Effector CD8-positive, alpha-beta T cell (primary cell): ENCODE data around the gene GIGYF2.
A peak's percentile ranks its signal among the peaks of the same experiment; 100 is the strongest.
"Not testable (repeated sequence)": the region's sequence is repeated elsewhere in the genome, so short reads cannot be mapped to it uniquely, and the experiment has no call there.

Experiments
- DNase-seq: peaks from one replicate; lab custom pipeline; 2025; lab: John Stamatoyannopoulos, UW
- total RNA-seq, 4 experiments: gene quantifications; one replicate each; lab custom pipeline; 2026; lab: John Stamatoyannopoulos, UW

The GIGYF2 gene, protein sequence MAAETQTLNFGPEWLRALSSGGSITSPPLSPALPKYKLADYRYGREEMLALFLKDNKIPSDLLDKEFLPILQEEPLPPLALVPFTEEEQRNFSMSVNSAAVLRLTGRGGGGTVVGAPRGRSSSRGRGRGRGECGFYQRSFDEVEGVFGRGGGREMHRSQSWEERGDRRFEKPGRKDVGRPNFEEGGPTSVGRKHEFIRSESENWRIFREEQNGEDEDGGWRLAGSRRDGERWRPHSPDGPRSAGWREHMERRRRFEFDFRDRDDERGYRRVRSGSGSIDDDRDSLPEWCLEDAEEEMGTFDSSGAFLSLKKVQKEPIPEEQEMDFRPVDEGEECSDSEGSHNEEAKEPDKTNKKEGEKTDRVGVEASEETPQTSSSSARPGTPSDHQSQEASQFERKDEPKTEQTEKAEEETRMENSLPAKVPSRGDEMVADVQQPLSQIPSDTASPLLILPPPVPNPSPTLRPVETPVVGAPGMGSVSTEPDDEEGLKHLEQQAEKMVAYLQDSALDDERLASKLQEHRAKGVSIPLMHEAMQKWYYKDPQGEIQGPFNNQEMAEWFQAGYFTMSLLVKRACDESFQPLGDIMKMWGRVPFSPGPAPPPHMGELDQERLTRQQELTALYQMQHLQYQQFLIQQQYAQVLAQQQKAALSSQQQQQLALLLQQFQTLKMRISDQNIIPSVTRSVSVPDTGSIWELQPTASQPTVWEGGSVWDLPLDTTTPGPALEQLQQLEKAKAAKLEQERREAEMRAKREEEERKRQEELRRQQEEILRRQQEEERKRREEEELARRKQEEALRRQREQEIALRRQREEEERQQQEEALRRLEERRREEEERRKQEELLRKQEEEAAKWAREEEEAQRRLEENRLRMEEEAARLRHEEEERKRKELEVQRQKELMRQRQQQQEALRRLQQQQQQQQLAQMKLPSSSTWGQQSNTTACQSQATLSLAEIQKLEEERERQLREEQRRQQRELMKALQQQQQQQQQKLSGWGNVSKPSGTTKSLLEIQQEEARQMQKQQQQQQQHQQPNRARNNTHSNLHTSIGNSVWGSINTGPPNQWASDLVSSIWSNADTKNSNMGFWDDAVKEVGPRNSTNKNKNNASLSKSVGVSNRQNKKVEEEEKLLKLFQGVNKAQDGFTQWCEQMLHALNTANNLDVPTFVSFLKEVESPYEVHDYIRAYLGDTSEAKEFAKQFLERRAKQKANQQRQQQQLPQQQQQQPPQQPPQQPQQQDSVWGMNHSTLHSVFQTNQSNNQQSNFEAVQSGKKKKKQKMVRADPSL (N-terminal part only)
- 147 to 208 (median 168) reads per million in 4 experiments for total RNA-seq

DNA sequence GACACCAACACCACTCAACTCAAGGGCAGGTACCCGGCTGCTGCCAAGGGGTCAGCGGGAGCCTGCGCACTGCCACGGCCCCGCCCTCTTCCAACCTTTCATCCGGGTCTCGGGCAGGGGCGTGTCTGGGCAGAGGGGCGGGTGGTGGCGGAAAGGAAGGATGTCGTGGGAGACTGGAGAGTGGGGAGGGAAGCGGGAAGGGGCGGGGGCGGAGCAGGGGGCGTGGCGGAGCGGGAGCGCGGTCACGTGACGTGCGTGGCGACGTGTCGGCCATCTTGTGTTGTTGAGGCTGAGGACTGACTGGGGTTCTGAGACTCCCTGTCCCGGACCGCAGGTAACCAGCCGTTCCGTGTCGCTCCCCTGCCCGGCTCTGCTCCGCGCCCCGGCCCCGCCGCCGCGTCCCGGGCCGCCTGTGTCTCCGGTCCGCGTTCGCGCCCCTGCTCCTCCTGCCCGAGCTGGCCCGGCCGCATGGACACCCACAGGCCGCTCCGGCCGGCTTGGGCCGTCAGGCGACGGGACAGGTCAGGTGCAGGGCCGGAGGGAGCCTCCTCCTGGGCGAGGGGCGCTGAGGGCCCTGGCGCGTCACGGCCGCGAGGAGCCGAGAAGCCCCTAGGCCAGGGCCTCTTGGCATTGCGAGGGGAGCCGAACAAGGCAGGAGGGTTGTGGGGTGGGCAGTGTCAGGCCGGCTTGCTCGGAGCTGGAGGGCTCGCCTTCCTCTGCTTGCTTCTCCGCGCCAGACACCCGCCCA, at the start of gene GIGYF2:
Gene GIGYF2, plus strand, starts transcription at position 273 of the 748 bp plus-strand sequence. CDS start 37,867 bp downstream, outside the sequence.
- peak; percentile 85 for DNase-seq

DNA sequence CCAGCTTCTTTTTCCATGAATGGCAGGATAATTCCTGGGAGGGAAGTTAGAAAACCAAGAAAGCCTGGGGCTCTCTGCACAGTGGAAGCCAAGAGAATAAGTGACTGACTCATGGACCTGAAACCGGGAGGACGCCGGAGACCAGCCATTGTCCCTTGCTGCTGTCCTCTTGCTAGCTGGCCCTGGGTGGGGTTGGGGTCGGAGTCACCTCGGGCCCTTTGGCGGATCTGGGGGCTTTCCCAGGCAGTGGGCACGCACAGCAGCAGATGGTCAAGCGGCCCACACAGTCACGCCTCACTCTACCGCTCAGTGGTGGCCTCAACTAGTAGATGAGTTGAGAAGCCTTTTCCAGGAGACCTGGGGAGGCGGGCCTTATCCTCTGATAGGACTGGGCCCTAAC, 48.1 kb upstream of the GIGYF2 start:
- no peak for DNase-seq

DNA sequence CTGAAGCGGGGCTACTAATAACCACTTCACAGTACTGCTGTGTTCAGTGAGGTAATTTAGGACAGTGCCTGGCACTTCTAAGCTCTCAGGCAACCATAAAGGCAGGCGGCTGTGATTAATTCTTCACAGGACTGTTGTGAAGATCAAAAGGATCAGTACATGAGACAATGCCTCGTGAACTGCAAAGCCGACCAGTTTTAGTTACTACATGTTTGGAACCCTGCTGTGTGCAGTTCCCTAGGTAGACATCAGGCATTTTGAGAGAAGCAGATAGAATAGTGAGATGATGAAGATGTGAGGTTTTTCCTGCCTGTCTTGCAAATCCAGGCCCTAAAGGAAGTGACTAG, 44.7 kb upstream of the GIGYF2 start:
- DNase-seq: no peak

DNA sequence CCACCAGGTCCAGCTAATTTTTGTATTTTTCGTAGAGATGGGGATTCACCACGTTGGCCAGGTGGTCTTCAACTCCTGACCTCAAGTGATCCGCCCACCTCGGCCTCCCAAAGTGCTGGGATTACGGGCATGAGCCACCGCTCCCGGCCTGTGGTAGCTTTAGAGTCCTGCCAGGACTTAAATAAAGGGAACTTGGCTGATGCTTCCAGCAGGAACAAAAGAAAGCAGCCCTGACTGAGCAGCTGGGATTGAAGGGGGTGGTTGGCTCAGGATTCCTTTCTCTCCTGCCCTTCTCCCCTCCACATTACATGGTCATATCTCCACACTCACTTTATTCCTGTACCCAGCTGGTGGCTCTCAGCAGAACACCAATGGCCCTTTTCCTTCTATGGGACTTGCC, 43.7 kb upstream of the GIGYF2 start:
- no peak for DNase-seq

DNA sequence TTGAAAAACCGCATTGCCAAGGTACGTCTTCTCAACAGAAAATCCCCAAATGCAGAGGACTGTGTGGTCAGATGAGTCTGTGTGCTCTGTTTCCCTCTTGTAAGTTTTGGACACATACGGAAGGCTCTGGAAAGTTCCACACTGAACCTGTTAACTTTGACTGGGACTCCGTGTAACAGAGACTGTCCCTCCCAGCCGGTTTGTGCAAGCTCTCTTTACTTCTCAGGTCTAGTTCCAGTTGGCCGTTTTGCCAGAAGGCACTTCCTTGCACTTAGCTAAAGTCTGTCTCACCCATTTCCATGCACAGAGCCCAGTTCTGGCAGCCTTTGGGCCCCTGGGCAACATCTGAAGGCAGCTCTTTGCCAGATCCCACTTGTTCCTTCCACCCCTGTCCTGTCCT, 41.7 kb upstream of the GIGYF2 start:
- DNase-seq: no peak

DNA sequence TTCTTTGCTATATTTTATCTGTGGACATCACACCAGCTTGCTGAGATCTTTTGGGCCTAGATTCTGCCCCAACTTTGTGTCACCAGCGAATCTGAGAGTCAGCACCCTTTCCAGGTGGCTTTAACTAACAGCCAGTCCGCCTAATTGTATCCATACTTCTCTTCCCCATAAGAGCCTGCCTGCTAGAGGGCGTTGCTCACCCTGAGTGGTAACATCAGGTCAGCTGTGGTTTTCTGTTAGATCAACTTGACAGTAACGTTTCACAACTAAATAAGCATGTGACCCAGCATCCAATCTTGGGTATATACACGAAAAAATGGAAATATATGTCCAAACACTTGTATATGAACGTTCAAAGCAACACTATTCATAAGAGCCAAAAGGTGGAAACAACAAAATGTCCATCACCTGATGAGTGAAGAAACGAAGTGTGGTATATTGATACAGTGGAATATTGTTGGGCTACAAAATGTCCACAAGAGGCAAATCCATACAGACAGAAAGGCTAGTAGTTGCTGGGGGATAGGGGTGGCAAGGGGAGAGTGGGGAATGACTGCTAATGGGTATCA, 38.8 kb upstream of the GIGYF2 start:
- DNase-seq: no peak

DNA sequence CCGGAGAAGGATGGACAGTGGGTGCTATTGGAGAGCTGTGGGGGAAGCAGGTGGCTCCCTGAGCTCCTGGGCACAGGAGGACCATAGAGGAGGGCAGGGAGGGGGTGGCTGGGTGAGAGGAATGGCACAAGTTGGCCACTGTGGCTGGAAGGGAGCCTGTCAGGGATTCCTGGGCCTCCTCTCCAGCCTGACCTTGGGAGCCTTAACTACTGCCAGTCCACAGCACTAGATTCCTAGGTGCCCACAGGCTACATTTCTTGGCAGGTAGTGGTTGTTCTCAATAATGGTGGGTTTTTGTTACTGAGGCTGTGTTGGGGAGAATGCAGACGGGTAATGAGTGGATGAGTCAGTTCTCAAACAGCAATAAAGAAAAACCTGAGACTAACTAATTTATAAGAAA, 37.8 kb upstream of the GIGYF2 start:
- no peak for DNase-seq

DNA sequence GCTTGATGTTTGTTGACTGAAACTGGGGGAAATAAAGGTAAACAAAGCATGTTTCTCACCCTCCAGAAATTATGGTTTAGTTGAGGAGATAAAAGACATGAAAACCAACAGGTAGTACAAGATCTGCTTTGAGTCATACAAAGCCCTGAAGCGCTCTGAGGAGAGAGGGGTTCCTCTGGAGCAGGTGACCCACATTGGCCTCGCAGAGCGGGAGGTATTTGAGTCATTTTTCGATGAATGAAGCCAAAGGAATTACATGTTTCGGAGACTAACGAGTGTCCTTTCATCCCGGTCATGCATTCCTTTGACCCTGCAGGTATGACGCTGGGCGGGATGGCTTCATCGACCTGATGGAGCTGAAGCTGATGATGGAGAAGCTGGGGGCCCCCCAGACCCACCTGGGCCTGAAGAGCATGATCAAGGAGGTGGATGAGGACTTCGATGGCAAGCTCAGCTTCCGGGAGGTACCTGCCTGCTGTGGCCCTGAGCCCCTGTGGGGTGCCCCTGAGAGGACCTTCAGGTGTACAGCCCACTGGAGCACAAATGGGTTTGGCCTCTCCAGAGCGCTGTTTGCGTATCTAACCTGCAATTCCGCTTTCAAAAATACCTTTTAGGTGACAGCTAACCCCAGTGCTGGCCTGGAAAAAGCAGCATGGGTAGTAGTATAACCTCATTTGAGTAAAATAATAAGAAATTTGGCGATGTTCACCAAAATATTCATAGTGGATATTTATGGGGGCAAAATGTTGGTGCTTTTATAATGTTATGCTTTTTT, 34.5 kb upstream of the GIGYF2 start:
- no peak for DNase-seq

DNA sequence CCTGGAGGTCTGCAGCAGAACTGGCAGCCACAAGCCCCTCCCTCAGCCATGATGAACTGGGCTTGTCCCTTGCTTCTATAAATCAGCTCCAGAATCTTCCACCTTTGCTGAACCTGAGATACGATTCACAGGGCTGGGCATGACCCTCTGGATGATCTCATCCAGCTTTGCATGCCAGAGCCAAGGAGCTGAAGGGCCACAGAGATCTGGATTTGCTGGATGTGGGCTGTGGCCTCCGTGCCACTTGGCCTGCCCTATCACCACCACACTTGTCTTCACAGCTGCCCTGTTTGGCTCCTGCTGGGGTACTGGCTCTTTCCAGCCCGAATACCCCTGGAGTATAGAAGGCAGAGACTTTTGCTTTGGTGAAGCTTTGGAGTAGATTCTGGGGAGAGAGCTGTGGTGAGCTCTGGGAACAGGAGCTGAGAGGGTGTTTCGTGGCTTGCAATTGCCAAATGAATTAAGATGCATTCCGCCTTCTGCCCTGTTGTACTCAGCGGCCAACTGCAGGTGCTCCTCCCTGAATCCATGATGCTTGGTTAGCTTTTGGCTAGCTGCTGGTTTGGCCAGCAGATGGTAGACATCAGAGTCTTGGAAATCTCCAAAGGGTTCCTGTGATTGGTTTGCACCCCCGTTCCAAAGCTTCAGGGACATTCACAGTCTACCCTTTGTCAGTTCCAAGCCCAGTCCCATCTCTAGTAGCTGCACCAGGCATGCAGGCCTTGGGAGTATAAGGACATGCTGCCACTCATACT, 30.9 kb upstream of the GIGYF2 start:
- no peak for DNase-seq

DNA sequence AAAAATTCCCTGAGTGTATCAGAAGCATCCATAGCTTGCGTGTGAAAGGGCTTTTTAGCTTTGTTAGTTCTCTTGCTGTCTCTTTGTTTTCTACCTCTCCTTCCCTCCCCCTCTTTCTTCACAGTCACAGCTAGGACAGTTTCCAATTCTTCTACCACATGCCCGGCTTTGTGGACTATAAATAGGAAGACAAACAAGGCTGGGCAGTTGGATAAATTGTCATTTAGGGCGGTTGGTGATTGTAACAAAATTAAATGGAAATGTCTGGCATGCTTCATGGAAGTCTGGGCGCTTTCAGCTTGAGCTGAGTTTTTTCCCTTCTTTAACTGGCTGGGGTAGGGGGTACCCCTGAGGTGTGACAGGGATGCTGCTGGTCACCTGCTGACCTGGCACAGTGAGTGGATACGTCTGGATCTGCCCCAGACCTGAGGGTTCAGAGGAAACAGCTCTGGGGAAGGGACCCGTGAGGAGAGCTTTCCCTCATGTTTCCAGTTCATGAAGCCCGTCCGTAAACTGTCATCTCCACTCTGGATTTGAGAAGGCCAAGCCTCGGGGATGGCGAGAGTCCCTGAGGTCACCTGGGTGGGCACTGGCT, 29.0 kb upstream of the GIGYF2 start:
- no peak for DNase-seq

DNA sequence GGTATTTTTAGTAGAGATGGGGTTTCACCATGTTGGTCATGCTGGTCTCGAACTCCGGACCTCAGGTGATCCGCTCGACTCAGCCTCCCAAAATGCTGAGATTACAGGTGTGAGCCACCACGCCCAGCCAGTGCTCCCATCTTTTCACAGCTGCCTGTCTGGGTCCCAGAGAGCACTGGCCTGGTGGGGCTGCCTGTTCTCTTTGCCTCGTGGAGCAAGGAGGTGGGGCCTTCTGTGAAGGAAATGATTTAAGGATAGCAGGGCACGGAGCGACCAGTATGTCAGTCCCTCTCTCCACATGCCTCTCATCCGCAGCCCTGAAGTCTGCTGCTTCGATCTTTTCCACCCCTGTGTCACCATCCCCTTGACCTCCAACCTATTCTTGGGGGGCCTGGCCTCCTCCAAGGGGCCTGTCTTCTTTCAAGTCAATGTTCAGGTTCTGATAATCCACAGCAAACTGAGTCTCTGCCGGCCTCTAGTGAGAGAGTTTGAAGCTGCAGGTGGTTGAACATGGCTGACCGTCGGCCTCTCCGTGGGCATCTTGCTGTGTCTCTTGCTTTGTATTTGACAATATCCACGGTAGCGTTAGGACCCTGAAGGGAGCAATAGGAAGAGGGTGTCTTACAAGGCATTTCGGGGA, 28.2 kb upstream of the GIGYF2 start:
- no peak for DNase-seq

DNA sequence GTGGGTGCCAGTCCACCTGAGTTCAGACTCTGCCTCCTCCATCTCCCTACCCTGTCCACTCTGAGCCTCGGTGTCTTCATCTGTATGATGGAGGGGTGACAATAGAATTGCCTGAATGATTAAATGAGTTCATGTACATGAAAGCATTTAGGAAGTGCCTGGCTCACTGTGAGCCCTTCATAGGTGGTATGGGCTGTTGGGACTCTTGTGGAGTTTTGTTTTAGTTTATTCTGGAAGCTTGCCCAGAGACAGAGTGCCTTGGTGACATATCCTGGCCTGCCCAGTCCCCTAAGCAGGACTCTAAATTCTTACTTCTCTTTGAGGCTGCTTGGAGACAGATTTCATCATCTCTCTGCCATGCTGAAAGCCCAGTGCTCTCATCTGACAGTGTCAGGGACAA, 24.5 kb upstream of the GIGYF2 start:
- no peak for DNase-seq

DNA sequence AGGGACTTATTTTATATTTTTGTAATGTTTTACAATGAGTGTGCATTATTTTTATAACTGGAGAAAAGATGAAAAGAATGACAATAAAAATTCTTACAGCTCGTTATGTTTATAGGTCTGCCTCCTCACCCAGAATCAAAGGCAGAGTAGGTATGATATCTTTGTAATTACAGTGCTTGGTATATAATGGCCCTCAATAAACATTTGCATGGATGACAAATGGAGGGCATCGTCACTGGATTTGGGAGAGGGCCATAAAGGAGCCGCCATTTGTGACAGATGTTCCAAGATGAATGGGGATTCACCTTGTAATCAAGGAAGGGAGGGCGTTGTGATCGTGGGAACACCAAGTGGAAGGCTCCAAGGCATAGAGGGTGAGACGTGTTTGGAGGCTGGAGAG, 22.6 kb upstream of the GIGYF2 start:
- no peak for DNase-seq

DNA sequence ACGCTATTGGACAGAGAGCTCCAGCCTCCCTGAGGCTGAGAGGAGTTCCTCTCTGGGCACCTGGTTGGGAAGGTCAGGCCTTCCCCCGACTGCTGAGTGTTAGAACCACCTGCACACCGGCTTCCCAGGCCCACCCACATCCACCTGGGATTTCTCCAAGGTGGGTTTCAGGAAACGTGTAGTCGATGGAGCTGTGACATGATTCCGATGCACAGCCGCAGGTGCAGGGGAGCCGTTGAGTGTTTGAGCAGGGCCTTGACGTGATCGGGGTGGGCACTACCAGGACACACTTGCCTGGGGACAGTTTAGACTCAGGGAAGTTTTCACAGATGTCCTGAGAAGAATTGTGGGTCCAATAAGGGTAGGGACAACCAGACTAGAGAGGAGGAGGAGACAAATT, 21.8 kb upstream of the GIGYF2 start:
- no peak for DNase-seq

DNA sequence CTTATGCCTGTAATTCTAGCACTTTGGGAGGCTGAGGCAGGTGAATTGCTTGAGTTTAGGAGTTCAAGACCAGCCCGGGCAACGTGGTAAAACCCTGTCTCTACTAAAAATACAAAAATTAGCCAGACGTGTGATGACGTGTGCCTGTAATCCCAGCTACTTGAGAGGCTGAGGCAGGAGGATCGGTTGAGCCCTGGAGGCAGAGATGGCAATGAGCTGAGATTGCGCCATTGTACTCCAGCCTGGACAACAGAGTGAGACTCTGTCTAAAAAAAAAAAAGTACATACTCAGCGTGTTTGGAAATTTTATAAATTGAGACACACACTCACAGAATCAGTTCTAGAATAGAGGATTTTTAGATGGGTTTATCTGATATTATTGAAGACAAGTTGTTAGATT, 17.1 kb upstream of the GIGYF2 start:
- DNase-seq: no peak

DNA sequence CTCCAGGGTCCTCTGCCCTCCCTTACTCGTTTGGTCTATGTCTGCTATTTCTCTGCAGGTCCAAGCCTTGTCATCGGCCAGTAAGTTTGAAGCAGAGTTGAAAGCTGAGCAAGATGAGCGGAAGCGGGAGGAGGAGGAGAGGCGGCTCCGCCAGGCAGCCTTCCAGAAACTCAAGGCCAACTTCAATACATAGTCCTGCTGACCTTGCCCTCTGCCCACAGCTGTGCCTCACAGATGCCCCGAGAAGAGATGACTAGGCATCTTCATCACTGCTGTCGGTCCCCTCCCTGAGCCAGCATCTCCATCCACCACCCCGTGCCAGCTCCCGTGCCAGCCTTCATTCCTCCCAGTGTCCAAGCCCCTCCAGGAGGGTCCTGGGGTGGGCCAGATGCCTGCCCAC, 15.6 kb upstream of the GIGYF2 start:
- DNase-seq: no peak

DNA sequence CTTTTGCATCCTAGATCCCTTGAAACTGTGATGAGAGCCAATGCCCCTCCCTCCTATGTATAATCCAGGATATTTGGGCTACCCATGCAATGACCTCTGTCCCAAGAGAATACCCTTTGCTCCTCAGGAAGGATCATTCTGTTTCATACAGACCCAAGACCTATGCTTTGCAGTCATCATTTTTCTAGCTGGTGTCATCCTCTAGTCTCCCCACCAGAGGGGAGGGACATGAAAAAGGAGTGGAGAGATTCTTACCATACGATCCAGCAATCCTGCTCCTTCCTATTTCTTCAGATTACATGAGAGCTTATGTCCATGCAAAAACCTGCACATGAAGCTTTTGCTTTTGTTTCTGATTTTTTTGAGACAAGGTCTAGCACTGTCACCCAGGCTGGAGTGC, 13.8 kb upstream of the GIGYF2 start:
- DNase-seq: no peak

DNA sequence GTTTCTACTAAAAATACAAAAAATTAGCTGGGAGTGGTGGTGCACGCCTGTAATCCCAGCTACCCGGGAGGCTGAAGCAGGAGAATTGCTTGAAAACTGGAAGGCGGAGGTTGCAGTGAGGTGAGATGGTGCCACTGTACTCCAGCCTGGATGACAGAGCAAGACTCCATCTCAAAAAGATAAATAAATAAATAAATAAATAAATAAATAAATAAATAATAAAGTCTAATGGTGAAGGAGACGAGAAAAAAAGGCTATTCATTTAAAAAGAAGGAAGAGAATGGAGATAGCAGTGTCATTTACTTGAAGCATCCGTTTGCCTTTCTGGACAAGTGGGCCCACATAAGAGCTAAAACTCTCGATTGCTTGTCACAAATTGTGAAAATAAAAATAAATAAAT, 11.7 kb upstream of the GIGYF2 start:
- not testable (repeated sequence) for DNase-seq
